ENCODE results near the gene KRTAP2-2.

KRTAP2-2 gene

DNA sequence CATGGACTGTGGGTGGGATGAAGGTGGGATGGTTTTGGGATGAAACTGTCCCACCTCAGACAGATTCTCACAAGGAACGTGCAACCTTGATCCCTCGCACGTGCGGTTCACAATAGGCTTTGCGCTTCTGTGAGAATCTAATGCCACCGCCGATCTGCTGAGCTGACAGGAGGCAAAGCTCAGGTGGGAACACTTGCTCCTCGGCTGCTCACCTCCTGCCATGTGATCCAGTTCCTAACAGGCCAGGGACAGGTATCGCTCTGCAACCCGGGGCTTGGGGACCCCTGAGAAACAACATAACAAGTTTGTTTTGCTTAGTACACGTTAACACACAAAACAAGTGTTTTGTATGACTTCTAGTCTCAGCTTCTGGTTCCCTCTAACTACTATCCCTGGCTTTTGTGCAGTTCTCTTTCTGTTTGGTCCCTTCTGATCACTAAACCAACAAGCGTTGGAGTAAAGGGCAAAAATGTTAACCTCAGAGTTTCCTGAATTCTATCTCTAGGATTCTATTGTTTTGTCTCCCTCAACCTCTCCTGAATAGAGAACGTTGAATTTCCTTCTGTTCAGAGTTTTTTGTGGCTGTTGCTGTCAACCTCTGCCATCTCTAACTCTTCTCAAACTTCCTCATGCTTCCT lies 38.3 kb downstream of the KRTAP2-2 start:
- Histone ChIP-seq H3K4me3 (ENCODE audit: low read depth, low read length, poor library complexity, severe bottlenecking) (no peak overlapping the region), H3K36me3 (ENCODE audit: insufficient read depth, low read length) (no peaks in the 10 kb centered on the region), H3K27ac (ENCODE audit: low read depth, low read length, poor library complexity, severe bottlenecking) (no peak overlapping the region), H3K9ac (ENCODE audit: low read length) (no peak overlapping the region), H3K4me2 (ENCODE audit: low read length) (no peak overlapping the region), H3K79me2 (ENCODE audit: insufficient read depth, low read length) (no peaks in the 10 kb centered on the region), H3K4me1 (ENCODE audit: insufficient read depth, low read length, severe bottlenecking) (no peaks in the 10 kb centered on the region), H4K20me1 (ENCODE audit: insufficient read depth, low read length) (no peaks in the 10 kb centered on the region), H3K9me2 (ENCODE audit: low read depth, low read length) (no peaks in the 10 kb centered on the region), H3K9me3 (ENCODE audit: low read length) (no peaks in the 10 kb centered on the region), H2AFZ (ENCODE audit: low read length) (no peak overlapping the region), H3K27me3 (ENCODE audit: insufficient read depth, low read length) (no peaks in the 10 kb centered on the region), H3F3A (ENCODE audit: insufficient read depth, low read length) (no peaks in the 10 kb centered on the region)
- TF ChIP-seq, protein P1, sequence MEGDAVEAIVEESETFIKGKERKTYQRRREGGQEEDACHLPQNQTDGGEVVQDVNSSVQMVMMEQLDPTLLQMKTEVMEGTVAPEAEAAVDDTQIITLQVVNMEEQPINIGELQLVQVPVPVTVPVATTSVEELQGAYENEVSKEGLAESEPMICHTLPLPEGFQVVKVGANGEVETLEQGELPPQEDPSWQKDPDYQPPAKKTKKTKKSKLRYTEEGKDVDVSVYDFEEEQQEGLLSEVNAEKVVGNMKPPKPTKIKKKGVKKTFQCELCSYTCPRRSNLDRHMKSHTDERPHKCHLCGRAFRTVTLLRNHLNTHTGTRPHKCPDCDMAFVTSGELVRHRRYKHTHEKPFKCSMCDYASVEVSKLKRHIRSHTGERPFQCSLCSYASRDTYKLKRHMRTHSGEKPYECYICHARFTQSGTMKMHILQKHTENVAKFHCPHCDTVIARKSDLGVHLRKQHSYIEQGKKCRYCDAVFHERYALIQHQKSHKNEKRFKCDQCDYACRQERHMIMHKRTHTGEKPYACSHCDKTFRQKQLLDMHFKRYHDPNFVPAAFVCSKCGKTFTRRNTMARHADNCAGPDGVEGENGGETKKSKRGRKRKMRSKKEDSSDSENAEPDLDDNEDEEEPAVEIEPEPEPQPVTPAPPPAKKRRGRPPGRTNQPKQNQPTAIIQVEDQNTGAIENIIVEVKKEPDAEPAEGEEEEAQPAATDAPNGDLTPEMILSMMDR (IDR thresholded peaks at IDR 0.05; ENCODE audit: low read length): no peak
- no peak for TF ChIP-seq EZH2 (IDR thresholded peaks at IDR 0.05; ENCODE audit: borderline replicate concordance, low read length)

DNA sequence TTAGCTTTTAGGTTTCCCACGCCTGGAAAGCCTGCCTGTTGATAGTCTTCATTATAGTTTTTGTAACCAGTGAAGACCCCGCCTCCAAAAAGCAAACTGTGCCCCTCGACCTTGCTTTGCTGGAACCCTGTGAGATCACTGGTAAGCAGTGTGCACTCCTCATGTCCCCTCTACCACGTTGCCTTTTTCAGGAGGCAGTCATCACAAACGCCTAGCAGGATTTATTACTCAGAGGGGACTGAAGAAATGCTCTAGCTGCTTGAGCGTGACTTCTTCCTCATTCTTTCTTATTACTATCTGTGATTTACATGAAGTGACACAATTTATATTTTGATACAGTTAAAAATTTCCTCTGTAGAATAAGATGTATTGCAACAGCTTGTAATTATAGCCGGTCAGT lies 39.6 kb downstream of the KRTAP2-2 start:
- TF ChIP-seq, protein P1 (IDR thresholded peaks at IDR 0.05; ENCODE audit: low read length): no peak
- TF ChIP-seq EZH2 (IDR thresholded peaks at IDR 0.05; ENCODE audit: borderline replicate concordance, low read length): no peak

DNA sequence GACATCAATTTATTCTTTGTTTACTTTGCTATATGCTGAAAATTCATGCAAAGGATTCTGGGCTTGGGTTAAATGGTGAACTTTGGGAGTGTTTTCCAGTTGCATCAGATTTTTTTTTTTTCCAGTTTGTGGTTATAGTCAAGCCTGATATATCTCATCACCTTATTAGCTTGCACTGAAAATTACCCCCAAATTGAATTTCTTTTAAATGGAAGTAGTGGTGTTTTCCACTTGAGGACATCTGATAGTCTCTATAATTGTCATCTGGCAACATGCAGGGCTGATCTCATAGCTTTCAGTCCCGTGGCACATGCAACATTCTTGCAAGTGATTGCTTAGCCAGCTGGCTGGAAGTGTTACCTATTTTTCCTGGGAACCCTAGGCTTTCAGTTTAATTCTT lies 41.4 kb downstream of the KRTAP2-2 start:
- no peak overlapping the region for H3K4me3 ChIP-seq (ENCODE audit: low read depth, low read length, poor library complexity, severe bottlenecking)
- no peaks in the 10 kb centered on the region for H3K9me3 ChIP-seq (ENCODE audit: low read length)
- TF ChIP-seq, protein P1 (IDR thresholded peaks at IDR 0.05; ENCODE audit: low read length): no peak
- TF ChIP-seq EZH2 (IDR thresholded peaks at IDR 0.05; ENCODE audit: borderline replicate concordance, low read length): no peak
- H3K4me1 ChIP-seq (ENCODE audit: insufficient read depth, low read length, severe bottlenecking): no peaks in the 10 kb centered on the region
- H4K20me1 ChIP-seq (ENCODE audit: insufficient read depth, low read length): no peaks in the 10 kb centered on the region
- H3K27ac ChIP-seq (ENCODE audit: low read depth, low read length, poor library complexity, severe bottlenecking): no peak overlapping the region
- no peaks in the 10 kb centered on the region for H3K9me2 ChIP-seq (ENCODE audit: low read depth, low read length)
- H3F3A ChIP-seq (ENCODE audit: insufficient read depth, low read length): no peaks in the 10 kb centered on the region
- H3K36me3 ChIP-seq (ENCODE audit: insufficient read depth, low read length): no peaks in the 10 kb centered on the region
- H2AFZ ChIP-seq (ENCODE audit: low read length): no peak overlapping the region
- H3K27me3 ChIP-seq (ENCODE audit: insufficient read depth, low read length): no peaks in the 10 kb centered on the region
- H3K9ac ChIP-seq (ENCODE audit: low read length): no peak overlapping the region
- no peaks in the 10 kb centered on the region for H3K79me2 ChIP-seq (ENCODE audit: insufficient read depth, low read length)
- H3K4me2 ChIP-seq (ENCODE audit: low read length): no peak overlapping the region

More for the DNA sequence above, 39.6 kb downstream of the KRTAP2-2 start:
- Histone ChIP-seq H4K20me1 (ENCODE audit: insufficient read depth, low read length) (no peaks in the 10 kb centered on the region), H3K27me3 (ENCODE audit: insufficient read depth, low read length) (no peaks in the 10 kb centered on the region), H3K9me2 (ENCODE audit: low read depth, low read length) (no peaks in the 10 kb centered on the region), H3K36me3 (ENCODE audit: insufficient read depth, low read length) (no peaks in the 10 kb centered on the region), H2AFZ (ENCODE audit: low read length) (no peak overlapping the region), H3K4me1 (ENCODE audit: insufficient read depth, low read length, severe bottlenecking) (no peaks in the 10 kb centered on the region), H3K27ac (ENCODE audit: low read depth, low read length, poor library complexity, severe bottlenecking) (no peak overlapping the region), H3K79me2 (ENCODE audit: insufficient read depth, low read length) (no peaks in the 10 kb centered on the region), H3K4me3 (ENCODE audit: low read depth, low read length, poor library complexity, severe bottlenecking) (no peak overlapping the region), H3F3A (ENCODE audit: insufficient read depth, low read length) (no peaks in the 10 kb centered on the region), H3K9me3 (ENCODE audit: low read length) (no peaks in the 10 kb centered on the region), H3K9ac (ENCODE audit: low read length) (no peak overlapping the region), H3K4me2 (ENCODE audit: low read length) (no peak overlapping the region)
